Measurements from ENCODE around the gene BCAN. TPM values are rescaled to one million over a fixed set of nuclear protein-coding genes. Genes with fewer than 3 reads are reported as not detected.

The BCAN gene
- total RNA-seq, 1 experiment from 2014 or later = 3.6 TPM

DNA sequence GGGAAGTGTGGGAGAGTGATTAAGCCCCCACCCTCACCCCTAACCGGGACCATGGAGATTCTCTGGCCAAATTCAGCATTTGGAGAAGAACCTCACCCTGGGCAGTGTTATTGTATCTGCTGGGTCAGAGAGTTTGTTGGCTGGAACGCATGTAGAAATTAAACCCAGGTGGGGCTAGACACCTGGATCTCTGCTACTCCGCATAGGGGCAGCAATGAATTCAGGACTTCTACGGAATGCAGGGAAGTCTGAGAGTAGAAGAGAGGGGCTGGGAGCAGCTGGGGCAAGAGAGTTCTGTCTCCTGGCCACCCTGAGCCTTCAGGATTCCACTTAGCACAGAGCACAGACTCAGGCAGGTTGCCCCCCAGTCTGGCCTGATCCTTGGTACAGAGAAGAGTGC, 67.1 kb downstream of the BCAN start:
- H3K36me3 Mint-ChIP-seq = no peaks in the 10 kb centered on the region
- peaks cover 61% of the 10 kb centered on the region for H3K4me1 Mint-ChIP-seq
- DNase-seq (ENCODE audit: low spot score) (no peak), ATAC-seq (no peak)
- TF ChIP-seq, protein P1, sequence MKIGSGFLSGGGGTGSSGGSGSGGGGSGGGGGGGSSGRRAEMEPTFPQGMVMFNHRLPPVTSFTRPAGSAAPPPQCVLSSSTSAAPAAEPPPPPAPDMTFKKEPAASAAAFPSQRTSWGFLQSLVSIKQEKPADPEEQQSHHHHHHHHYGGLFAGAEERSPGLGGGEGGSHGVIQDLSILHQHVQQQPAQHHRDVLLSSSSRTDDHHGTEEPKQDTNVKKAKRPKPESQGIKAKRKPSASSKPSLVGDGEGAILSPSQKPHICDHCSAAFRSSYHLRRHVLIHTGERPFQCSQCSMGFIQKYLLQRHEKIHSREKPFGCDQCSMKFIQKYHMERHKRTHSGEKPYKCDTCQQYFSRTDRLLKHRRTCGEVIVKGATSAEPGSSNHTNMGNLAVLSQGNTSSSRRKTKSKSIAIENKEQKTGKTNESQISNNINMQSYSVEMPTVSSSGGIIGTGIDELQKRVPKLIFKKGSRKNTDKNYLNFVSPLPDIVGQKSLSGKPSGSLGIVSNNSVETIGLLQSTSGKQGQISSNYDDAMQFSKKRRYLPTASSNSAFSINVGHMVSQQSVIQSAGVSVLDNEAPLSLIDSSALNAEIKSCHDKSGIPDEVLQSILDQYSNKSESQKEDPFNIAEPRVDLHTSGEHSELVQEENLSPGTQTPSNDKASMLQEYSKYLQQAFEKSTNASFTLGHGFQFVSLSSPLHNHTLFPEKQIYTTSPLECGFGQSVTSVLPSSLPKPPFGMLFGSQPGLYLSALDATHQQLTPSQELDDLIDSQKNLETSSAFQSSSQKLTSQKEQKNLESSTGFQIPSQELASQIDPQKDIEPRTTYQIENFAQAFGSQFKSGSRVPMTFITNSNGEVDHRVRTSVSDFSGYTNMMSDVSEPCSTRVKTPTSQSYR (CRISPR knock-in tag; IDR thresholded peaks at IDR 0.05) = no peak
- TF ChIP-seq NFYB (CRISPR knock-in tag; conservative IDR thresholded peaks at IDR 0.05; ENCODE audit: low read depth) (no peak), NFE2L1 (CRISPR knock-in tag; IDR thresholded peaks at IDR 0.05) (no peak), ZNF671 (CRISPR knock-in tag; IDR thresholded peaks at IDR 0.05) (no peak)
- TF ChIP-seq, protein P2, sequence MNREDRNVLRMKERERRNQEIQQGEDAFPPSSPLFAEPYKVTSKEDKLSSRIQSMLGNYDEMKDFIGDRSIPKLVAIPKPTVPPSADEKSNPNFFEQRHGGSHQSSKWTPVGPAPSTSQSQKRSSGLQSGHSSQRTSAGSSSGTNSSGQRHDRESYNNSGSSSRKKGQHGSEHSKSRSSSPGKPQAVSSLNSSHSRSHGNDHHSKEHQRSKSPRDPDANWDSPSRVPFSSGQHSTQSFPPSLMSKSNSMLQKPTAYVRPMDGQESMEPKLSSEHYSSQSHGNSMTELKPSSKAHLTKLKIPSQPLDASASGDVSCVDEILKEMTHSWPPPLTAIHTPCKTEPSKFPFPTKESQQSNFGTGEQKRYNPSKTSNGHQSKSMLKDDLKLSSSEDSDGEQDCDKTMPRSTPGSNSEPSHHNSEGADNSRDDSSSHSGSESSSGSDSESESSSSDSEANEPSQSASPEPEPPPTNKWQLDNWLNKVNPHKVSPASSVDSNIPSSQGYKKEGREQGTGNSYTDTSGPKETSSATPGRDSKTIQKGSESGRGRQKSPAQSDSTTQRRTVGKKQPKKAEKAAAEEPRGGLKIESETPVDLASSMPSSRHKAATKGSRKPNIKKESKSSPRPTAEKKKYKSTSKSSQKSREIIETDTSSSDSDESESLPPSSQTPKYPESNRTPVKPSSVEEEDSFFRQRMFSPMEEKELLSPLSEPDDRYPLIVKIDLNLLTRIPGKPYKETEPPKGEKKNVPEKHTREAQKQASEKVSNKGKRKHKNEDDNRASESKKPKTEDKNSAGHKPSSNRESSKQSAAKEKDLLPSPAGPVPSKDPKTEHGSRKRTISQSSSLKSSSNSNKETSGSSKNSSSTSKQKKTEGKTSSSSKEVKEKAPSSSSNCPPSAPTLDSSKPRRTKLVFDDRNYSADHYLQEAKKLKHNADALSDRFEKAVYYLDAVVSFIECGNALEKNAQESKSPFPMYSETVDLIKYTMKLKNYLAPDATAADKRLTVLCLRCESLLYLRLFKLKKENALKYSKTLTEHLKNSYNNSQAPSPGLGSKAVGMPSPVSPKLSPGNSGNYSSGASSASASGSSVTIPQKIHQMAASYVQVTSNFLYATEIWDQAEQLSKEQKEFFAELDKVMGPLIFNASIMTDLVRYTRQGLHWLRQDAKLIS (CRISPR knock-in tag; IDR thresholded peaks at IDR 0.05; ENCODE audit: borderline replicate concordance) = no peak
- no peak overlapping the region; the same call in 1 of the 2 replicates for H3K27ac Mint-ChIP-seq
- peak overlapping the region; percentile 84 for H3K4me3 Mint-ChIP-seq
- H3K27me3 Mint-ChIP-seq (ENCODE audit: low read depth) = peaks cover 13% of the 10 kb centered on the region
- POLR2A ChIA-PET = interaction anchor here (1.0 to 5.4 kb wide), 5 partner anchors 17 to 32 kb away, joined by 3 to 195 read pairs (median 9); partner anchors contain the start of genes ISG20L2, METTL25B and NES
- H3K9me3 Mint-ChIP-seq = no peaks in the 10 kb centered on the region
- CTCF ChIA-PET = interaction anchor here (0.8 to 25.2 kb wide), 8 partner anchors 11 to 365 kb away, joined by 3 to 1553 read pairs (median 20); partner anchors contain the start of genes INSRR, ISG20L2, METTL25B and NES

Other genes starting within 250 kb of the BCAN start
- 20.6 to 24.1 TPM (median 24.0 TPM) in 3 replicates for gene MEF2D, start 141.3 kb upstream of the BCAN start, total RNA-seq (2021)
- 30.8 to 33.3 TPM (median 33.3 TPM) in 3 replicates for gene IQGAP3, start 69.6 kb upstream of the BCAN start, total RNA-seq (2021)
- gene TTC24, start 62.4 kb upstream of the BCAN start, total RNA-seq (2021) = 0.09 to 0.20 TPM (median 0.11 TPM) in 3 replicates
- gene NAXE, start 50.3 kb upstream of the BCAN start, total RNA-seq (2021) = 81.6 to 98.1 TPM (median 92.8 TPM) in 3 replicates
- gene GPATCH4, start 40.6 kb upstream of the BCAN start, total RNA-seq (2021) = 37.1 to 50.1 TPM (median 38.2 TPM) in 3 replicates
- 1.1 to 1.3 TPM (median 1.2 TPM) in 3 replicates for gene HAPLN2, start 22.7 kb upstream of the BCAN start, total RNA-seq (2021)
- gene NES, start 35.3 kb downstream of the BCAN start, total RNA-seq (2021) = 103 to 127 TPM (median 104 TPM) in 3 replicates
- gene CRABP2, start 63.5 kb downstream of the BCAN start, total RNA-seq (2021) = 135 to 195 TPM (median 186 TPM) in 3 replicates
- gene METTL25B, start 86.4 kb downstream of the BCAN start, total RNA-seq (2021) = 32.0 to 41.0 TPM (median 37.9 TPM) in 3 replicates
- gene ISG20L2, start 86.6 kb downstream of the BCAN start, total RNA-seq (2021) = 37.2 to 43.8 TPM (median 42.2 TPM) in 3 replicates
- gene MRPL24, start 99.0 kb downstream of the BCAN start, total RNA-seq (2021) = 35.1 to 37.4 TPM (median 35.2 TPM) in 3 replicates
- gene HDGF, start 109.6 kb downstream of the BCAN start, total RNA-seq (2021) = 301 to 339 TPM (median 318 TPM) in 3 replicates
- 97.4 to 98.5 TPM (median 98.0 TPM) in 3 replicates for gene PRCC, start 125.4 kb downstream of the BCAN start, total RNA-seq (2021)
- gene SH2D2A, start 174.7 kb downstream of the BCAN start, total RNA-seq (2021) = 4.9 to 6.9 TPM (median 6.6 TPM) in 3 replicates
- 0.05 to 0.11 TPM in 2 of 3 replicates, not detected in the other for gene INSRR, start 217.0 kb downstream of the BCAN start, total RNA-seq (2021)
- gene NTRK1, start 218.7 kb downstream of the BCAN start, total RNA-seq (2021) = 0.23 to 0.42 TPM (median 0.23 TPM) in 3 replicates